Measurements from ENCODE around the gene VWA3B. TPM values are rescaled to one million over a fixed set of nuclear protein-coding genes. Genes with fewer than 3 reads are reported as not detected.

VWA3B gene
- total and polyA plus RNA-seq, 2 experiments from 2014 or later: not detected

GRCh38 chr2:98241592-98241991 lies 154.6 kb downstream of the VWA3B start:
- 34 to 48% methylated on average over 2 of the region's 2 CpGs for WGBS, 2 experiments (ENCODE audit: low coverage in 1 of 2, low lambda C conversion rate in 2 of 2, missing lambda C conversion rate in 2 of 2)
- Histone ChIP-seq H3F3A (ENCODE audit: insufficient read depth) (no peaks in the 10 kb centered on the region), H4K20me1 (ENCODE audit: insufficient read depth) (no peaks in the 10 kb centered on the region), H3K27me3 (replicated peaks; ENCODE audit: insufficient read depth) (no peaks in the 10 kb centered on the region; the same call in 1 of the 2 replicates), H3K79me2 (ENCODE audit: insufficient read depth) (no peaks in the 10 kb centered on the region), H3K27ac (no peak overlapping the region), H2AFZ (no peak overlapping the region), H3K4me2 (ENCODE audit: unreplicated experiment) (no peak overlapping the region), H3K36me3 (ENCODE audit: low read depth) (no peaks in the 10 kb centered on the region), H3K9me2 (ENCODE audit: insufficient read depth) (no peaks in the 10 kb centered on the region), H3K9me3 (ENCODE audit: low read depth) (no peaks in the 10 kb centered on the region), H3K4me3 (no peak overlapping the region), H3K9ac (no peak overlapping the region), H3K4me1 (ENCODE audit: insufficient read depth) (no peaks in the 10 kb centered on the region)
- in situ Hi-C loops (cut with MboI): no loop called here
- no peak for DNase-seq
- TF ChIP-seq EZH2 (IDR thresholded peaks at IDR 0.05; ENCODE audit: insufficient read depth, poor library complexity, severe bottlenecking): no peak

- Histone ChIP-seq H3K9me2 (ENCODE audit: insufficient read depth) (no peaks in the 10 kb centered on the region), H3F3A (ENCODE audit: insufficient read depth) (no peaks in the 10 kb centered on the region), H3K27ac (no peak overlapping the region), H3K4me3 (no peak overlapping the region), H3K4me1 (ENCODE audit: insufficient read depth) (no peaks in the 10 kb centered on the region), H3K9me3 (ENCODE audit: low read depth) (no peaks in the 10 kb centered on the region), H3K27me3 (replicated peaks; ENCODE audit: insufficient read depth) (no peaks in the 10 kb centered on the region; the same call in 1 of the 2 replicates), H3K4me2 (ENCODE audit: unreplicated experiment) (no peak overlapping the region), H2AFZ (no peak overlapping the region), H3K79me2 (ENCODE audit: insufficient read depth) (no peaks in the 10 kb centered on the region), H3K9ac (no peak overlapping the region), H3K36me3 (ENCODE audit: low read depth) (no peaks in the 10 kb centered on the region), H4K20me1 (ENCODE audit: insufficient read depth) (no peaks in the 10 kb centered on the region)
- no peak for TF ChIP-seq EZH2 (IDR thresholded peaks at IDR 0.05; ENCODE audit: insufficient read depth, poor library complexity, severe bottlenecking)
- TF ChIP-seq EZH2phosphoT487 (IDR thresholded peaks at IDR 0.05; ENCODE audit: insufficient read depth, low read depth): no peak
- no peak for DNase-seq
- WGBS, 2 experiments (ENCODE audit: low coverage in 1 of 2, low lambda C conversion rate in 2 of 2, missing lambda C conversion rate in 2 of 2): 53 to 63% methylated on average over 5 of the region's 5 CpGs
- in situ Hi-C loops (cut with MboI): no loop called here
These were observed 155.0 kb downstream of the VWA3B start for GRCh38 chr2:98242003-98242402.

GRCh38 chr2:98245491-98245890 lies 158.5 kb downstream of the VWA3B start:
- Histone ChIP-seq H3K9ac (no peak overlapping the region), H3K27me3 (replicated peaks; ENCODE audit: insufficient read depth) (no peaks in the 10 kb centered on the region), H3K9me2 (ENCODE audit: insufficient read depth) (no peaks in the 10 kb centered on the region), H4K20me1 (ENCODE audit: insufficient read depth) (no peaks in the 10 kb centered on the region), H3K9me3 (ENCODE audit: low read depth) (no peaks in the 10 kb centered on the region), H2AFZ (no peak overlapping the region), H3K79me2 (ENCODE audit: insufficient read depth) (no peaks in the 10 kb centered on the region), H3F3A (ENCODE audit: insufficient read depth) (no peaks in the 10 kb centered on the region), H3K4me3 (no peak overlapping the region), H3K36me3 (ENCODE audit: low read depth) (no peaks in the 10 kb centered on the region), H3K4me1 (ENCODE audit: insufficient read depth) (no peaks in the 10 kb centered on the region), H3K27ac (no peak overlapping the region), H3K4me2 (ENCODE audit: unreplicated experiment) (no peak overlapping the region)
- TF ChIP-seq EZH2phosphoT487 (IDR thresholded peaks at IDR 0.05; ENCODE audit: insufficient read depth, low read depth) (no peak), EZH2 (IDR thresholded peaks at IDR 0.05; ENCODE audit: insufficient read depth, poor library complexity, severe bottlenecking) (no peak)
- WGBS, 2 experiments (ENCODE audit: low coverage in 1 of 2, low lambda C conversion rate in 2 of 2, missing lambda C conversion rate in 2 of 2): 28 to 31% methylated on average over 4 of the region's 4 CpGs
- in situ Hi-C loops (cut with MboI): no loop called here
- DNase-seq: no peak

- in situ Hi-C loops (cut with MboI): no loop called here
- no peak for DNase-seq
- Histone ChIP-seq H3K27ac (no peak overlapping the region), H3K4me2 (ENCODE audit: unreplicated experiment) (no peak overlapping the region), H3K36me3 (ENCODE audit: low read depth) (no peaks in the 10 kb centered on the region), H4K20me1 (ENCODE audit: insufficient read depth) (no peaks in the 10 kb centered on the region), H3K4me3 (no peak overlapping the region), H3K9me3 (ENCODE audit: low read depth) (no peaks in the 10 kb centered on the region), H3K9me2 (ENCODE audit: insufficient read depth) (no peaks in the 10 kb centered on the region), H3K79me2 (ENCODE audit: insufficient read depth) (no peaks in the 10 kb centered on the region), H3K4me1 (ENCODE audit: insufficient read depth) (no peaks in the 10 kb centered on the region), H3F3A (ENCODE audit: insufficient read depth) (no peaks in the 10 kb centered on the region), H2AFZ (no peak overlapping the region), H3K9ac (no peak overlapping the region), H3K27me3 (replicated peaks; ENCODE audit: insufficient read depth) (no peaks in the 10 kb centered on the region)
- TF ChIP-seq EZH2phosphoT487 (IDR thresholded peaks at IDR 0.05; ENCODE audit: insufficient read depth, low read depth) (no peak), EZH2 (IDR thresholded peaks at IDR 0.05; ENCODE audit: insufficient read depth, poor library complexity, severe bottlenecking) (no peak)
These were observed 160.4 kb downstream of the VWA3B start for GRCh38 chr2:98247383-98247782.
